DMS53 treated with DMSO at 0.1 percent for 48 hours (cell line): Measurements from ENCODE around the gene EVA1A.

ENCODE experiments used
- DNase-seq: peaks from one replicate; lab custom pipeline; 2025; ENCODE audit not compliant: unreplicated experiment; lab: John Stamatoyannopoulos, UW

The EVA1A gene

GRCh38 chr2:75454241-75454620 is 106.5 kb downstream of the EVA1A start:
- no peak for DNase-seq

- DNase-seq: no peak
These were observed 107.1 kb downstream of the EVA1A start for GRCh38 chr2:75453384-75454240.

- no peak for DNase-seq
These were observed 110.7 kb downstream of the EVA1A start for GRCh38 chr2:75450068-75450467.

GRCh38 chr2:75447176-75447575 is 113.6 kb downstream of the EVA1A start:
- no peak for DNase-seq
